Retina (tissue), 1 donor: ENCODE measurements around the gene OR10D3.
A peak's percentile ranks its signal among the peaks of the same experiment; 100 is the strongest.
"Not testable (repeated sequence)": the region's sequence is repeated elsewhere in the genome, so short reads cannot be mapped to it uniquely, and the experiment has no call there.

ENCODE experiments used
- DNase-seq: peaks from one replicate; pipeline ENCODE4 v3.0.0-alpha.2; 2016

OR10D3 gene, protein sequence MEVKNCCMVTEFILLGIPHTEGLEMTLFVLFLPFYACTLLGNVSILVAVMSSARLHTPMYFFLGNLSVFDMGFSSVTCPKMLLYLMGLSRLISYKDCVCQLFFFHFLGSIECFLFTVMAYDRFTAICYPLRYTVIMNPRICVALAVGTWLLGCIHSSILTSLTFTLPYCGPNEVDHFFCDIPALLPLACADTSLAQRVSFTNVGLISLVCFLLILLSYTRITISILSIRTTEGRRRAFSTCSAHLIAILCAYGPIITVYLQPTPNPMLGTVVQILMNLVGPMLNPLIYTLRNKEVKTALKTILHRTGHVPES

DNA sequence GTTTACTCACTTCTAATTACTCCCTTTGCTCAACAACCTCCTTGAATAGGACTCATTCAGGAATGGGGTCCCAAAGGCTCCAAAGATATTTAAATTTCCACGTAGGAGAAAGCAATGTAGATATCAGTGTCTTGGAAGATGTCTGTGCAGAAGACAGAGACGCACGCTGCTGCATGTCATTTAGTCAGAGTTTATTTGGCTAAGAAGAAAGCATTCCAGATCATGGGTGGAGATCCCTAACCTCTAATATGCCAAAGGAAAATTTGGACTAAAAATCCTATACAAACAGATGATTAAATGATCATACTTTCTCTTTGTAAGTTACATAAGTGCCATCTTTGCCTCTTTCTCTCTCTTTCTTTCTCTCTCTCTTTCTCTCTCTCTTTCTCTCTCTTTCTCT lies at the start of gene OR10D3:
TSS of gene OR10D3 (plus strand) at position 278 of the 400 bp plus-strand sequence. CDS start 1,925 bp downstream, outside the sequence.
- no peak for DNase-seq

- DNase-seq = no peak
Observed at GRCh38 chr11:124143034-124143433, 40.1 kb upstream of the OR10D3 start.

DNA sequence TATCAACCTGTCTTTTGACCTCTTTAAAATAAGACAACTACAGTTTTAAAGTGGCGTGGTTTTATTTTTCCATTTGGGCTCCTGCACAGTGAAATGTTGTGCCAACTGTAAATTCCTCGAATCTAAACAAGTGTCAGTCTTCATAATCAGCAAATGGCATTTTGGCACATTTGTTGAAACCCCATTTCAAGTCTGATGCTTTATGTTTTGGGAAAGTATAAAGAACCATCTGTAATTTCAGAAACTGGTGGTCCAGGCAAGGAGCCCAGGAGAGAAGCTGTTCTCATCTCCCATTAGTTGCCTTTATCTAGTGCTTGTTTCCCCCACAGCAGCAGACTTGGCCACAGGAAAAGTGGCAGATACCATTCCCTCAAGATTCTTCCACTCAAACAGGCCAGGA lies 35.2 kb upstream of the OR10D3 start:
- DNase-seq = no peak

DNA sequence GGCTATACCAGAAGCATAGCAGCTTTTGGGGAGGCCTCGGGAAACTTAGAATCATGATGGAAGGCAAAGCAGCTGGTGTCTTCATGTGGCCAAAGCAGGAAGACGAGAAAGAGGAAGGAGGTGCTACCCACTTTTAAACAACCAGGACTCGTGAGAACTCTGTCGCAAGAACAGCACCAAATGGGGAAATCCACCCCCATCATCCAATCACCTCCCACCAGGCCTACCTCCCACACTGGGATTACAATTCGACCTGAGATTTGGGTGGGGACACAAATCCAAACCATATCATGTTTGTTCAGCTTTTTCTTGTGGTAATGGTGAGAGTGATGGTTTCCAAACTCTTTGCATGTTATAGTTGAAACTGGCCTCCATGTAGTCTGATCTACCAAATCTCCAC lies 32.5 kb upstream of the OR10D3 start:
- DNase-seq = no peak

DNA sequence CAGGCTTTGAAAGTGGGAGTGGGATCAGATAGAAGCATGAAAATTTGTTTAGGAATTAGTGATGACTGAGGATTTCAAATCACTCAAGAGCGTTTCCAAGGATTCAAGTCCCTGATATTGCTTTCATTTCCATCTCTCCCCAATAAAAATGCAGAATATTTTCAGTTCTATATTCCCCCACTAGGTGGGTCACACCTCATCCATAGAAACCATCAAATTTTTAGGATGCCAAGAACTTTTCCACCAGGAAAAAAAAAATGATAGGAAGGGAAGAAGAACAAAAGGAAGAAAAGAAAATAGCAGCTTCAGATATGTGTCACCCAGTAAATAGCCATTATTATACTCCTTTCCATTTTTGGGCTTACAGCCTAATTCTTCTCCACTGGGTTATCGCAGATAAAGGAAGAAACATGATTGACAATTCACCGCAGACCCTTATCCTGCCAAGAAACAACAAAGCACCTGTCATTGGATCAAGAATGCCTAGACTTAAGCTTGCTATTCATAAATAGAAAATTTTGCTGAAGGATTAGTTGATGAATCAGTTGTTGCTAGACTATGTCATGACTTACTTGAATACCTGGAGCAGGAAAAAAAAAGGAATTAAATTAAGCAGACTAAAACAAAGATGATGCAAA lies 30.3 kb upstream of the OR10D3 start:
- no peak for DNase-seq

- no peak for DNase-seq
Observed at GRCh38 chr11:124153821-124154220, 29.3 kb upstream of the OR10D3 start.

DNA sequence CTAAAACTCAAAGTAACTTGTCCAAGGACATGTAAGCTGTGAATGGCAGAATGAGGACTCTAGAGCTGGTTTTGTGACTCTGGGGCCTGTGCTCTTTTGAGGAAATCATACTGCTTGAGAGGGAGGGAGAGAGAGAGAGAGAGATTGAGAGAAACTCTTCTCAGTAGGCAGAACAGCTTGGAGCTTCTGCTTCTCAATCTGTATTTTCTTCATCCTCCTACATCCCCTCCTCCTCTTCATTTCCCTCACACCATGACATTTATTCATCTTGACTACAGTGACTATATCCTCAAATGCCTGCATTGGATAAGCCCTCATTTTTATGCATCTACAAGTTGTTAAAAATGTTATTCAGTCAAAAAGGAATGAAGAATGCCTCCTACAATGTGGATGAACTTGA lies 23.7 kb upstream of the OR10D3 start:
- DNase-seq = no peak

DNA sequence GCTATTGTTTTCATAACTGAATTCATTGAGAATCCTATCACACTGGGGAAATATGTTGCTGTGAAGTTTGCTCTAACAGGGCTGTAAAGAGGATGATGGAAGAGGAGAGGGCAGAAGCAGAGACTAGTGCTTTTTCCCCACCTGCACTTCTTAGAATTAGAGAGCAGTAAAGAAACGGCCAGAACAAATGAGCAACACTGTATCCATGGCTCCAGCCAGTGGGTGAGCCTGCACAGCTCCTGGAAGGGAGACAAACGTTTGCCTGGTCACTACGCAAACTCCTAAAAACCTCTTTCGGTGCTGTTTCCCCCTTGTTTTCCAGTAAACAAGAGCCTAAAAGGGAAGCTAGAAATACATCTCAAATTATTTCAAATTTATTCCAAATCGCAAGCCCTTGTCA lies 22.2 kb upstream of the OR10D3 start:
- no peak for DNase-seq

GRCh38 chr11:124167826-124168231 lies 15.3 kb upstream of the OR10D3 start:
- DNase-seq = peak; percentile 38

DNA sequence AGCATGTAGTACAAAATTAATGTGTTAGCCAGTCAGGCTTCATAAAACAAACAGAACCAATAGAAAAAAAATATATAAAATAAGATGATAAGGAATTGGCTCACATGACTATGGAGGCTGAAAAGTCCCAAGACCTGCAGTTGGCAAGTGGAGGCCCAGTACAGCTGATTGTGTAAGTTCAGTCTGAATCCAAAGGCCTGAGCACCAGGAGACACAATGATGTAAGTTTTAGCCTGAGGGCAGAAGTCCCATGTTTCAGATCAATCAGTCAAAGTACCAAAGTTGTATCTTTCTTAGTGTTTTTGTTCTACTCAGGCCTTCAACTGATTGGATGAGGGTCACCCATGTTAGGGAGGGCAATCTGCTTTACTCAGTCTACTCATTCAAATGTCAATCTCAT lies 14.3 kb upstream of the OR10D3 start:
- no peak for DNase-seq

- DNase-seq = not testable (repeated sequence)
Observed at GRCh38 chr11:124170315-124170714, 12.8 kb upstream of the OR10D3 start.

DNA sequence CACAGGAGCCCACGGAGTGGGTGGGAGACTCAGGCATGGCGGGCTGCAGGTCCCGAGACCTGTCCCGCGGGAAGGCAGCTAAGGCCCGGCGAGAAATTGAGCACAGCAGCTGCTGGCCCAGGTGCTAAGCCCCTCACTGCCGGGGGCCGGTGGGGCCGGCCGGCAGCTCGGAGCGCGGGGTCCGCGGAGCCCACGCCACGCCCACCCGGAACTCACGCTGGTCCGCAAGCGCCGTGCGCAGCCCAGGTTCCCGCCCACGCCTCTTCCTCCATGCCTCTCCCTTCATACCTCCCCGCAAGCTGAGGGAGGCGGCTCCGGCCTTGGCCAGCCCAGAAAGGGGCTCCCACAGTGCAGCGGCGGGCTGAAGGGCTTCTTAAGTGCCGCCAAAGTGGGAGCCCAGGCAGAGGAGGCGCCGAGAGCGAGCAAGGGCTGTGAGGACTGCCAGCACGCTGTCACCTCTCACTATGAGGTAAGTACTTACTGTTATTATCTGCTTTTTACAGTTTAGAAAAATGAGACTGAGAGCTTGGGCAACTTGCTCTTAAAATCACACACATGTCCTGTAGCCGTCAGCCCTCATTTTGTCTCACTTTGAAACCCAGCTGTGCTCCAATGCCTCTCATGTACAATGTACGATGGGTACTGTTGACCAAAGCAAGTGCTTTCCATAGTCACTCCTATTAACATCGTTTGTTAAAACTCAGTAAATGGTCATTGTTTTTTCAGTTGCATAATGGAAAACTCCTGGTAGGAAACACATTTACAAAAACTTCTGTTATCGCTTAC lies 12.2 kb upstream of the OR10D3 start:
- DNase-seq = no peak

GRCh38 chr11:124172101-124172500 lies 11.0 kb upstream of the OR10D3 start:
- DNase-seq = peak; percentile 28

DNA sequence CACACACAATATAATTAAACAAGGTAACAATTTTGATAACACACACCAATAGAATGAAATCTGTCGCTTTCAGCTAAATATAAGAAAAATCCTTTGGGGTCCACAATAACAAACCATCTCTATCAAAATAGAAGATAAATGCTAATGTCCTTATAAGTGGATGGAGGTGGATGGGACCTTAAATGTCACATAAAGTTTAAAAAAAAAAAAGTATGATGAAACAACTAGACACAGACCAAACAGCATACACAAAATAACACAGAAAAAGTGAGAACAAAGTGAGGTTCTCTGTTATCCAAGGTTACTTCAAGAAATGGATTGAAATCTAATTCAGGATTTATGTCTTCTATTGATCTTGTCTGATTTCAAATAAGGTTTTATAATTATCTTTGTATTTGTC lies 10.5 kb upstream of the OR10D3 start:
- DNase-seq = no peak

DNA sequence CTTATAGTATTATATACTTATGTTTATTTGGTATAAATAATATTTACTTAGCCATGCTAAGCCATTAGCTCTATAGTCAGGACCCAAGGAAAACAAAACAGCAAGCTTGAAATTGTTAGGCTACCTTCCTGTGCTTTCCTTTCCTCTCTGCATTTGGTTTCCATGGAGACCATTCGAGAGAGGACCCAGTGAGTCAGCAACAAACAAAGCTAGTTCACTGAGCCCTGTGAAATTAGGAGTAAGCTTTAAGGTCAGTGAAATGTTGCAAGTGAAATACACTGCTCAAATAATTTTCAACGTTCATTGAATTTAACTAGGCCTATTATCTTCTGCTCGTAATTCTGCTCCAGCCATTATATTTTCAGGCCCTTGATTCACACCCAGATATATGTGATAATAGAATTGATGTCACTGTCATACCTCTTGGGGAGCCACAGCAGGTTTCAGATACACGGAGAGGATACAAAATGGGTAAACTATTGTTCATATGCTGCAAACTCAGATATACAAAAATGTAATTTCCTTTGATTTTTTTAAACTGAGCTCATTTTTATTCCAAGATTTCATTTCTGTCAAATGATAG lies 9.1 kb upstream of the OR10D3 start:
- peak; percentile 55 for DNase-seq

DNA sequence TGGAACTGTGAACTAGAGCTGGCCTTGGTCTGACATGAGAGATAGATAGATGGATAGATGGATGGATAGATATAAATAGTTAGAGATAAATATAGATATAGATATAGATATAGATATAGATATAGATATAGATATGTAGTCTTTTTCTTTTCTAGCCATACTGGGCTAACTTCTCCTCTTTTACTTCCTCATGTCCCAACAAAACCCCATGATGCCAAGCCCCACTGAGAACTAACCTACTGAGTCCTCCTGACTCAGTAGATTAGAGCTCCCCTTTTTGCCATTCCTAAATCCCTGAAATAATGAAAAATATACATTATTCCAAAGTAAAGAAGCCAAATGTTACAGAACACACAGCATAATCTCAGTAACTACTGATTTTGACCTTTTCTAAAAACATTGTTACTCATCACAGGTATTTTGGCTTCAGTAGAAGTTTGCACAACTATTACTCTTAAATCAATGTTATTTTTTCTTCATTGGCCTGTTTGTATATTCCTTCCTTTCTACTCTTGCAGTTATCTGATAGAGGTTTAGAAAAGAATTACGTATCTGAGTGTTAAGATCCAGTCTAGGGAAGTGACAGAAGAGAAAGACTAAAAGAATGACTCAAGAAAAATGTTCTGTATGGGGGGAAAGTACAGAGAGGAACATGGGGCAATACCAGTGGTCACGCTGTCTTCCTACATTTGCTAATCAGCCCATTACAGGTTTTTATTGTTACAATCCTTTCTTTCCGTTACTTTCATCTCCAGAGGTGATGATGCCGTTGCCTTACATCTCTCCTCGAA lies 6.0 kb upstream of the OR10D3 start:
- no peak for DNase-seq

GRCh38 chr11:124179310-124179709 lies 3.8 kb upstream of the OR10D3 start:
- DNase-seq = no peak

DNA sequence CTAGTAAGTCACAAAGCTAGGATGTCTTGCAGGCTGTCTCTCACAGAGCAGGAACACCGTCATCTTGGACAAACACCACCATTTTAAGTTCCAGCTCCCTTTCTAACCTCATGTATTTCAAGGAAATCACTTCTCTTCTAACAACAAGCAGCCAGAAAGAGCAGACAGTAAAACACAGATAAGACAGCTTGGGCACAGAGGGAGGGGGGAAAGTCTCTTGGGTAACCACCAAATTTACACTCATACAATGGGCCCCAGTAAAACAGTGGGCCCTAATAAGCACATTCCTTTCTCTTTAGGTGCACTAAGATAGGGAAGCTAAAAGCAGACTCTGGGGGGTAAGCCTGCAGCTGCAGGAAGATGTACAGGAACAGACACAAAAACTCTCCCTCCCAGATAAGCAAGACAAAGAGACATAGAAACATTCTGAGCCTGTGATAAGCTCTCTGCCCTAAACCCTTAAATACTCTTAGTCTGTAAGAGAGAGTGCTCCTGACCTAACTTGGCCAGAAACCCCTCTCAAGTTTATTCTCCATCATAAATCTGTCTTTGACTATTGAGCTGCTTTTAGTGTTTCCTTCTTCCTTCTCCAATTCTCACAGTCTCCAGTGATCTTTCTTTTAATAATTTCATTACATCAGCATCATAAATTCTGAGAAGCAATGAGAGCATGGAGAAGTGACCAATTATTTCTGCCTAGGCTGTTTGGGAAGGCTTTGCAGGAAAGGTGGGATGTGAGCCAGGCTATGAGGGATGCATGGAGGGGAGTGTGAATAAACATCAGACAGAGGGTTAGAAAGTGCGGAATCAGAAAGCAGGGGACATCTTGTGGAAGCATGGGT lies 7.4 kb downstream of the OR10D3 start:
- no peak for DNase-seq

DNA sequence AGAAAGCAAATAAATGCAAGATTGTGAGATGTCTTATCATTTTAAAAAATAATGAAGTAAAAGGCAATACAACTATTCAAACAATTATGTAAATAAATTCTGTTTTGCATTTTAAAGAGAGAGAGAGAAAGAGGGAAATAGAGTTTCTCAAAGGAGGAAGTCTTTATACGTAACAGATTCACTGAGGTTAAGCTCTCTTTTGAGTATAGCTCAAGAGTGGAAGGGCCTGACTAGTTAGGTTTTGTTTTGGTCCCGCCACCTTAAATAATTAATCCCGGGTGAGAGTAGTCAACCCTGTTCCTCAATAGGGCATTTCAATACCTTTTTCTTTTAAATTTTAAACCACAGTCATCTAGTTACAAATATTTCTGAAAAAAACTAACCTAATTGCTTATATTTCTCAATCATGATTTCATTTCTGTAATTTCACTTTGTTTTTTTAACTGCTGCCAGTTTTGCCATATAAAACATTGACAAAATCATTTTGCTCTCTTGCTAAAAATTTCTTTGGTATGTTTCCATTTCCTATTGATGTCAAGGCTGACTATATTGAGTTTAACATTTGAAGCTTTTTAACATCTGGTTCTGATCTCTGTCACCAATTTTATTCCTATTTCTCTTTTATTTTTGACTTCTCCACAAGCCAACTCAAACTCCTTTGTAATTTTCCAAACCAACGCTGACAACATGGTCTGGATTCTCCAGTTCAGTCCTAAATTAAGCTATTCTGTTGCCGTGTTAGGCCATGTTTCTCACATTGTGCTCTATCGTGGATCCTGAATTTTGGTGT lies 10.3 kb downstream of the OR10D3 start:
- no peak for DNase-seq

DNA sequence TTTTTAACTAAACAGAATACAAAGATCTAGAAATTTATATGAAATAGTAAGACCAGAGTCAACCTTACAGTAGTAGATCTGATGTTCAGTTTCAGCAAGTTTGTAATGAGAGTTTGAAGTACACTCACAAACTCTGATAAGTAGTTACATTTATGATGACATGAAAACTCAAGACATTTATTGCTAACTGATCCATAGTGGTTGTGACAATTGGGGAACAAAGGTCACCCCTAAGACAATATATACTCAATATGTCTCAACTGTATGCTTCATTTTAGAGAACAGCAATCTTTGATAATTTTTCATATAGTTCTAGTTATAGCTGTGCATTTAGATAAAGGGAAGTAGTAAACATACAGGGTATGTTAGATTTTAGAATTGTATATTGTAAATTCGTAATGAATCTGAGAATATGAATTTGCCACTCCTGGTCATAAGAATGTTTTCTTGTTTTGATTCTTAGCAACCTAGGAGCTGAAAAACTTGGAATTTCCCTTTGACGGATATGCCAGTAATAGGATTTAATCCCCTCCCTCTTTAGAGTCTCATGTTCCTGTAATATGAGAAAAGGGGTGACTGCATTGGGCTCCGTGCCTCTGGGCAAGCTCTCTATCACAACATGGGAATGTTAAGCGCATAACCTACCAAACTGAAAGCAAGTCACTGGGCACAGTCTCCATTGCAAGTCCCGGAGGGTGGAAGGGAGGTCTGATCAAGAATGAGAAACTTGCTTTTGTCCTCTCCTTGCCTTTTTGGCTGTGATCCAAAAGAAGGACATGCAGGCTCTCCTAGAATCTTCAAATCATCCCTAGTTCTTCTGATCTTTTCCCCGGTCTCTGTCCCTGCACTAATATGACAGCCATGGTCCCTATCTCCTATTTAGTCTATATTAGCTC lies 11.4 kb downstream of the OR10D3 start:
- DNase-seq = no peak
